Mucosa of gallbladder (tissue), 1 donor: ENCODE measurements around the gene DPH3. TPM values are rescaled to one million over a fixed set of nuclear protein-coding genes. Genes with fewer than 3 reads are reported as not detected.

Source experiments
- DNase-seq: peaks from one replicate; pipeline ENCODE4 v3.0.0-alpha.2; 2020; ENCODE audit warnings: low spot score
- total RNA-seq: library from RNA; stranded (reverse); gene quantifications from one replicate; pipeline ENCODE4 v1.2.1, GENCODE V29; 2021
- donor health status: DM: no; HTN: no; CAD: no.

The DPH3 gene
- total RNA-seq, 1 donor from 2014 or later, result 17.3 TPM

- no peak for DNase-seq
Measured at GRCh38 chr3:16290827-16291196, 26.1 kb upstream of the DPH3 start.

- peak; percentile 61 for DNase-seq
Measured at GRCh38 chr3:16290007-16290826, 25.5 kb upstream of the DPH3 start.

- no peak for DNase-seq
Measured at GRCh38 chr3:16289144-16289889, 24.6 kb upstream of the DPH3 start.

DNA sequence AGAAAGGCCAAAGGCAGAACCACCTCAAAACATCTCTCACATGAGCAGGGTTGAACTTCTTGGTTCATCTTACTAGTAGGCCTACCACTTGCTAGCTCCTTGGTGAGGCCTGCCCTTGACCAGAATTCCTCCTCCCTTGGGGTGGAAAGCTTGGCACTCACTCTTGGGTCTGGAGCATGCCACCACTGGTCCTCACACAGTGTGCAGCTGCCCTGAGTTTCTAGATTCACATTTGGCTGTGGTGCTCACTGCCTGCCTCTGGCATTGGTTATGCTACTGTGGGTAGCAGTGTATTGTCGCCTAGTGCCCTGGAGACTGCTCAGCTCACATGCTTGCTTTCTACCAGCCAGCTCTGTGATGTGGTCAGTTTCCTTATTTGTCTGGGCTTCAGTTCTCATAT lies 23.9 kb upstream of the DPH3 start:
- no peak for DNase-seq

- no peak for DNase-seq
Measured at GRCh38 chr3:16286751-16287543, 22.2 kb upstream of the DPH3 start.

DNA sequence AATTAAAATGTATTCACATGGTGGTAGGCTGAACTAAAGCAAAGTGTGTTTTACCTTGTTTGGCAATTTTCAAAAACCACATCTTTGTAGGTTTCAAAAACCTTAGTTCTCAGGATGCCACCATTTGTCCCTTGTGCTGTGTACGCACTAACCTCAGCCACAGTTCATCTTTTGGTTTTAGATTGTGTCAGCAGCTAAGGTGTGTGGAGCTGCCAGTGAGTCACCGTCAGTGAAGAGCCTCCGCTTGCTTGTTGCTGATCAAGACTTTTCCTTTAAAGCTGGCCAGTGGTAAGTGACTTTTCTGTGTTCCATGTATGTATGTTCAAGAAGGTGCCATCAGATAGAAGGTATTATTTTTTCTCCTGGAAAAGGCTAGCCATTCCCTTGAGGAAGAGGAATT lies 21.4 kb upstream of the DPH3 start:
- no peak for DNase-seq

DNA sequence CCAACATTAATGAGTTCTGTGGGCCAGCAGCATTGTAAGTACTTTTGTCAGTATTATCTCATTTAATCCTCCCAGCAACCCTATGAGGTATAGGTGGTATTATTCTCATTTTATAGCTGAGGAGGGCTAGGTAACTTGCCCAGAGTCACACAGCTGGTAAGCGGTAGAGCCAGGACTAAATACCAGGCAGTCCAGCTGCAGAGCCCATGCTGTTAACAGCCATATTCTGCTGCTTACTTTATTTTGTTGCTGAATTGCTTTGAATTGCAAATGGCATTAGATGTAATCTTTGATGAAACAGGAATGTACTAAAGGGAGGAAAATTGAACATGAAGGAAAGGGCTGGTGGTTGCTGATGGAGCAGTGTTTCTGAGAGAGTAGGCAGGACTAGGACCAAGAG lies 19.9 kb upstream of the DPH3 start:
- DNase-seq, result no peak

- no peak for DNase-seq
Measured at GRCh38 chr3:16280671-16281070, 15.9 kb upstream of the DPH3 start.

GRCh38 chr3:16279010-16279801 lies 14.5 kb upstream of the DPH3 start:
- DNase-seq, result no peak

DNA sequence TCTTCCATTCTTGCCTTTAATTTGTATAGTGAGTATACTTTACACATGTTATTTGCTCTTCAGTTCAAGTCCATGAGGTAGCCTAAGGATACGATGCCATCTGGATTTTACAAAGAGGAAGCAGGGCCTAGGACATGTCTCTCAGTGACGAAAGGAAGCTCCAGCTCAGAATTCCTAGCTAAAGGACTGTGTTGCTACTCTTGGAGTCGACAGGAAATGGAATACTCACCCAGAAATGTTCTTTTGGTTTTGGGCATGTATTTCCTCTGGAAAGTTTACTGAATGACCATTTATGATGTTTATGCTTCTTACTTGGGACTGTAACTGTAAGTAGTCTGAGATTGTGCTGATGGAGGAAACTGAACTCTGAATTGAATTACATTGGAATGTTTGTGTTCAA lies 12.7 kb upstream of the DPH3 start:
- no peak for DNase-seq

DNA sequence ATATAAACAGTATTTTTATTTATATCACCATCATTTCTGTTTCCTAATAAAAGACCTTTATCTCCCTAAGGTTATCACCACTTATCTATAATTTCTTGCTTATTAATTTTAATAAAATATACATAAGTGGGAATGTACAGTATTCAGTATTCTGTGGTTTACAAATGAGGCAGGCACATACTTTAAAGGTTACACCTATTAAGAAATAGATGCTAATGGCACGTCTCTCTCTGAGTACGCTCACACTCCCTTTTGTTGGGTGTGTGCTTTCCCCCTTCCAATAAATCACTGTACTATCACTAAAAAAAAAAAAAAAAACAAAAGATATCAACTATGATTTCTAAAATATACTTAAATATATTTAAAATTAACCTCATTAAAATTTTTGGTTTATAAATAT lies 9.1 kb upstream of the DPH3 start:
- DNase-seq, result no peak

- DNase-seq, result no peak
Measured at GRCh38 chr3:16272588-16272987, 7.8 kb upstream of the DPH3 start.

GRCh38 chr3:16270855-16271254 lies 6.1 kb upstream of the DPH3 start:
- DNase-seq, result no peak

DNA sequence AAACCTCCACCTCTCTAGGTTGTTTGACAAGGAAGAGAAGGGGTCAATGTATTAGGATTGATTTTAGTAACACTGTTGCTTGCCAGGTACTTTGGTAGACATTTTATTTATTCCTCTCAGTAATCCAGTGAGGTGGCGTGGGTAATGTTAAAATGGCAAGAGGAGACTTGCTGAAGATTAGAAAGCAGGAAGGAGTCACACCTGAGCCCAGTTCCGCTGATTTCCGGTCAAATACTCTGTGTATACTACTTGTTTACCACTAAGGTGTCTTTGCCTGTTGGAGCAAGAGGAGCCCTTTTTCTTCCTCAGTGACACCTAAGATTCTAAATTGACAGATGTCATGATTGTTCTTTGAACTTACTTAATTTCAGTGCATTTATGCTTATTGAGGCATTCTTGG lies 2.0 kb upstream of the DPH3 start:
- no peak for DNase-seq

- DNase-seq, result no peak
Measured at GRCh38 chr3:16265455-16265786, 678 bp upstream of the DPH3 start.

GRCh38 chr3:16264174-16264707 lies 502 bp downstream of the DPH3 start:
- DNase-seq, result no peak

DNA sequence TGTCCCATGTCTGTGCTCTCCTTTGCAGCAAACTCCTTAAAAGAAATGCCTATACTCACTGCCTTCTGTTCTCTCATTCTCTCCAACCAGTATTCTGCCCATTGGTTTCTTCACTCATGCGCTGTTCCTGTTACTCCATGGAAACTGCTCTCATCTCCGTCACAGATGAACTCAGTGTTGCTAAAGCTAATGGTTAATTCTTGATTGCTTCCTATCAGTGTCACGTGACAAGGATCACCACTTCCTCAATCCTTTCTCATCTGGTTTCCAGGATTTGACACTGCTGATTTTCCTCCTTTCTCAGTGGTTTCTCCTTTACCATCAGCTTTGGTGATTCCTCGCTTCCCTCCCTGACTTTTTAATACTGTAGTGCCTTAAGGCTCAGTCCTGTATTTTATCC lies 2.6 kb downstream of the DPH3 start:
- DNase-seq, result no peak

GRCh38 chr3:16260046-16260445 lies 4.7 kb downstream of the DPH3 start:
- DNase-seq, result no peak

DNA sequence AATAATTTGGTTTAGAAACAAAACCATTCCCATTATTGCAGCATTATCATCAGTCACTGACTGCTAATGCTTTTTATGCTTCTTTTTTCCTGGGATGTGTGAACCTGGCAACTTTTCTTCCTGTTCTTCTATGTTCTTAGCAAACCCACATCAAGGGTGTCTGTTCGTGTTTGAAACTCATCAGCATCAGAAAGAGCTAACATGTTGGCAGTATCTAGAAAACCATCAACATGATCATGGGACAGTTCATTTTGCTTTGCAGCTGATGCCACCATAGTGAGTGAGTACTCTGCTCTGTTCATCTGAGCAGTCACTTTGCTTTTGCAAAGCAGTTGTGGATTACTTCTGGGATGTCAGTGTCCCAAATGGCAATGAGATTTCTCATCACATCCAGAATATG lies 5.9 kb downstream of the DPH3 start:
- DNase-seq, result no peak

- DNase-seq, result no peak
Measured at GRCh38 chr3:16258177-16258576, 6.6 kb downstream of the DPH3 start.

- no peak for DNase-seq
Measured at GRCh38 chr3:16257309-16257708, 7.4 kb downstream of the DPH3 start.

GRCh38 chr3:16255726-16256125 lies 9.0 kb downstream of the DPH3 start:
- DNase-seq, result no peak
